Activated CD4-positive, alpha-beta T cell treated with anti-CD3 and anti-CD28 coated beads for 36 hours (primary cell): ENCODE data around the gene SCNN1B. TPM values are rescaled to one million over a fixed set of nuclear protein-coding genes. Genes with fewer than 3 reads are reported as not detected.

Source experiments
- ATAC-seq: fragments of 200-7000 bp; cut with Tn5 transposase; one replicate; pipeline ENCODE4 v1.10.0; 2021; ENCODE audit warnings: mild to moderate bottlenecking, moderate library complexity
- CTCF ChIA-PET: fragments of 350-600 bp; sonication (Branson Sonifier 250); formaldehyde crosslinking; loops from one replicate; lab custom pipeline; 2021; ENCODE audit warnings: antibody characterized with exemption; lab: Charles Lee
- POLR2A ChIA-PET: fragments of 350-600 bp; sonication (Branson Sonifier 250); formaldehyde crosslinking; loops from one replicate; lab custom pipeline; 2021; ENCODE audit warnings: antibody characterized with exemption, inconsistent platforms; lab: Charles Lee
- DNase-seq: peaks from one replicate; pipeline ENCODE4 v3.0.0-alpha.2; 2020
- H3K27ac Mint-ChIP-seq: one replicate; pipeline ENCODE4 v1.8.0; 2021; ENCODE audit warnings: mixed read lengths
- H3K27me3 Mint-ChIP-seq: one replicate; pipeline ENCODE4 v1.8.0; 2021; ENCODE audit warnings: mixed read lengths
- H3K36me3 Mint-ChIP-seq: one replicate; pipeline ENCODE4 v1.8.0; 2021; ENCODE audit warnings: low read depth, mixed read lengths
- H3K4me1 Mint-ChIP-seq: one replicate; pipeline ENCODE4 v1.8.0; 2021; ENCODE audit warnings: mixed read lengths
- H3K4me3 Mint-ChIP-seq: one replicate; pipeline ENCODE4 v1.8.0; 2021; ENCODE audit warnings: mild to moderate bottlenecking, moderate library complexity, mixed read lengths
- H3K9me3 Mint-ChIP-seq: one replicate; pipeline ENCODE4 v1.8.0; 2021; ENCODE audit warnings: low read depth, mixed read lengths
- intact Hi-C, 2 experiments: fragments of 100-400 bp; cut with DNase I in 1 of 2; cut with micrococcal nuclease in 1 of 2; formaldehyde crosslinking; loops; one replicate each; pipeline versions ENCODE4 v1.14.2 to v1.15.1; 2022 to 2024; cut with DNase I, micrococcal nuclease
- total RNA-seq, 2 experiments: library from RNA; stranded (reverse); gene quantifications; one replicate each; pipeline ENCODE4 v1.2.3, GENCODE V29; 2021

Gene SCNN1B
- total RNA-seq, 2 experiments from 2014 or later: not detected

DNA sequence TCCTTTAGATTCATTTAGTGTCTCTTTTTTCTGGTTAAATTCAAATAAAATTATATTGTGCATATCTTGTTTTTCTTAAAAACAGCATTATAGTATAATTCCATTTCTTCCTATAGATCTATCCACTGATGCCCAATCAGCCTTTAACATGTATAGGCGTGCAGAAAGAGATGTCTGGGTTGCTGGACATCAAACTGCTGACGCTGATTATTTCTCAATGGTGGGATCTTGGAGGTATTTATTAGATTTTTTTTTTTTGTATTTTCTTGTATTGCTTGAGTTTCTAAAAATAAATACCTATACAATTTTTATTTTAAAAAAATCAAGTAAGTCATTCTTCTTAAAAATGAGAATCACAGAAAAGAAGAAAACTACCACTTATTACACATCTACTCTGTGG, 100.0 kb downstream of the SCNN1B start:
- Mint-ChIP-seq H3K4me3 (no peak overlapping the region), H3K27ac (no peak overlapping the region), H3K9me3 (no peaks in the 10 kb centered on the region), H3K36me3 (peaks cover 31% of the 10 kb centered on the region), H3K4me1 (no peaks in the 10 kb centered on the region), H3K27me3 (no peaks in the 10 kb centered on the region)
- ATAC-seq (no peak), DNase-seq (no peak)
- ChIA-PET CTCF (no interaction called here), POLR2A (no interaction called here)
- intact Hi-C loops: no loop called here

DNA sequence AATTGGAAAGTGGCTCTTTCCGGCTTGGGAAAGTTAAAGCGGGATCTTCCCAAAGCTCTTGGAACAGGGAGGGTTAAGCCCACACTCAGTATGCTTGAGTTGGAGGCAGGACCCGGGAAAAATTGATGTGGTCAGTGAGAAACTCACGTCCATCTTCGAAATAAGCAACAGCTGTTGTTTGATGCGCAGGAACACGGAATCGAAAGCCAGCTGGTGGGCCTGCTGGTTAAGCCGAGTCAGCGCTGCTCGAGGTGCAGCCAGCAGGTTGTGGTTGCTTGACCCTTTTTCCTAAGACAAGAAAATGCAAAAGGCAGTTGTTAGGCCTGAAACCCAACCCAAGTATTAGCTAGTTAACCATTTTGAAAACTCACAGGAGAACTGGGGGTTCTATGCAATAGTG, 101.4 kb downstream of the SCNN1B start:
- intact Hi-C loops: no loop called here
- CTCF ChIA-PET: interaction anchor here (0.6 to 1.7 kb wide), 5 partner anchors 12 to 50 kb away, joined by 3 to 6 read pairs (median 3); no protein-coding TSS in a partner anchor
- Mint-ChIP-seq H3K27me3 (no peaks in the 10 kb centered on the region), H3K4me1 (no peaks in the 10 kb centered on the region), H3K4me3 (no peak overlapping the region), H3K27ac (no peak overlapping the region), H3K36me3 (peaks cover 31% of the 10 kb centered on the region), H3K9me3 (no peaks in the 10 kb centered on the region)
- no peak for DNase-seq
- ATAC-seq: no peak
- POLR2A ChIA-PET: no interaction called here

- peaks cover 28% of the 10 kb centered on the region for H3K36me3 Mint-ChIP-seq
- CTCF ChIA-PET: interaction anchor here (1.1 kb wide), 1 partner anchor 9 kb away, joined by 3 read pairs; no protein-coding TSS in a partner anchor
- intact Hi-C loops: no loop called here
These were observed 103.9 kb downstream of the SCNN1B start for GRCh38 chr16:23406024-23406423.

DNA sequence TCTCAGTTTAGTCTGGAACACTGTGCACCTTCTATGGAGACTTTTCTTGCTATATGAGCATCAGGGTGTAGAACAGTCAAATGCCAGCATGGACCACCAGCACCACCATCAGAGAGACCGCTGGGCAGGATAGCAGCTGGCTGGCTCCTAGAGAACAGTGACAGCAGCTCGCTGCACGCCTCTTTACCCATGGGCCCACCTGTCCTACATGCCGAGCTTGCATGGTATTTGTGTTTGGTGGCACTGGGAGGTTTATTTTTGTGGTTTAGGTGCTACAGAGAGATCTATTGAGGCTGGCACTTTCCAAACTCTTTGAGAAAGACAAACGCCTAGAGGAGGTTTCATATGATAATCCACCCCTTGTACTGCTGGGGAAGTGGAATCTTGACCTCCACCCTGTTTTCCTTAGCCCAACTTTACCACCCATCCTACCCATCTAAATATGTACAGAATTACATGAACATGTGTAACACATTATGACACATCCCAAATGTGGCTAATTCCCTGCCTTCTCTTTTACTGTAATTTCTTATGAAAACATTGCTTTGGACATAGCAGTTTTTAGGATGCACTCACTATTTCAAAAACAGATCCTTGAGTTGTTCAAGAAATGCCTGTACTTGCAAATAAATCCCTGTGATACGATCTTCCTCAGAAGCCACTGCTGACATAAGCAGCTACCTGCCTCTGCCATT, 104.6 kb downstream of the SCNN1B start:
- DNase-seq: no peak
- ATAC-seq: no peak
- Mint-ChIP-seq H3K4me3 (no peak overlapping the region), H3K27me3 (no peaks in the 10 kb centered on the region), H3K27ac (no peak overlapping the region), H3K4me1 (no peaks in the 10 kb centered on the region), H3K36me3 (peaks cover 26% of the 10 kb centered on the region), H3K9me3 (no peaks in the 10 kb centered on the region)
- ChIA-PET CTCF (interaction anchor here (1.1 kb wide), 1 partner anchor 8 kb away, joined by 3 read pairs; no protein-coding TSS in a partner anchor), POLR2A (no interaction called here)
- intact Hi-C loops: no loop called here

More at GRCh38 chr16:23406024-23406423, 103.9 kb downstream of the SCNN1B start:
- DNase-seq (no peak), ATAC-seq (no peak)
- no peak overlapping the region for H3K4me3 Mint-ChIP-seq
- no peak overlapping the region for H3K27ac Mint-ChIP-seq
- POLR2A ChIA-PET: no interaction called here
- H3K9me3 Mint-ChIP-seq: no peaks in the 10 kb centered on the region
- no peaks in the 10 kb centered on the region for H3K27me3 Mint-ChIP-seq
- no peaks in the 10 kb centered on the region for H3K4me1 Mint-ChIP-seq

GRCh38 chr16:23407436-23408127, 105.5 kb downstream of the SCNN1B start:
- H3K4me3 Mint-ChIP-seq: no peak overlapping the region
- peak overlapping the region; percentile 42 for H3K27ac Mint-ChIP-seq
- ATAC-seq (no peak), DNase-seq (no peak)
- H3K4me1 Mint-ChIP-seq: no peaks in the 10 kb centered on the region
- H3K36me3 Mint-ChIP-seq: peaks cover 23% of the 10 kb centered on the region
- intact Hi-C loops: no loop called here
- H3K27me3 Mint-ChIP-seq: no peaks in the 10 kb centered on the region
- CTCF ChIA-PET: no interaction called here
- H3K9me3 Mint-ChIP-seq: no peaks in the 10 kb centered on the region
- POLR2A ChIA-PET: no interaction called here

GRCh38 chr16:23408242-23408822, 106.2 kb downstream of the SCNN1B start:
- Mint-ChIP-seq H3K36me3 (peaks cover 16% of the 10 kb centered on the region), H3K27ac (no peak overlapping the region), H3K4me3 (no peak overlapping the region), H3K9me3 (no peaks in the 10 kb centered on the region), H3K27me3 (no peaks in the 10 kb centered on the region), H3K4me1 (no peaks in the 10 kb centered on the region)
- CTCF ChIA-PET: no interaction called here
- intact Hi-C loops: no loop called here
- POLR2A ChIA-PET: no interaction called here
- ATAC-seq: no peak
- DNase-seq: no peak

- Mint-ChIP-seq H3K27ac (no peak overlapping the region), H3K36me3 (peaks cover 14% of the 10 kb centered on the region), H3K9me3 (no peaks in the 10 kb centered on the region), H3K4me1 (no peaks in the 10 kb centered on the region), H3K4me3 (no peak overlapping the region), H3K27me3 (no peaks in the 10 kb centered on the region)
- CTCF ChIA-PET: no interaction called here
- ATAC-seq: no peak
- POLR2A ChIA-PET: no interaction called here
- DNase-seq: no peak
- intact Hi-C loops: no loop called here
These were observed 106.8 kb downstream of the SCNN1B start for GRCh38 chr16:23408823-23409298.

DNA sequence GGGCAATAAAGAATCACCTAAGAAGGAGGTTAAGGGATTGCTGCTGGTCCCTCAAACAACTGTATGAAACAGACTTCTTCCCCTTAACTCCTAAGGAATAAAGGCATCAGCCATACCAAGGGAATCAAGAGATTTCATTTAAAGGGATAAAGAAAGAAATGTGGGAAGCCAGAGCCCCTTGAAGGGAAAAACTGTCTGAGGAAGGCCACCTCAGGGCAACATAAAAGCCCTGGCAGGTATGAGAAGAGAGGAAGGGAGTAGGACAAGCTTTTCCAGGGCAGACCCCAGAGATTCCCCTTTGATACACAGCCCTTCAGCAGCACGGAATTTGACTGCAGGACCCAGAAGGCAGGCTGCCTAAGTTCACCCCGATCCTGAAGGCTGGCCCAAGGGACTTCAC, 107.4 kb downstream of the SCNN1B start:
- DNase-seq (no peak), ATAC-seq (no peak)
- Mint-ChIP-seq H3K27me3 (no peaks in the 10 kb centered on the region), H3K27ac (no peak overlapping the region), H3K4me3 (no peak overlapping the region), H3K4me1 (no peaks in the 10 kb centered on the region), H3K36me3 (peaks cover 12% of the 10 kb centered on the region), H3K9me3 (no peaks in the 10 kb centered on the region)
- ChIA-PET POLR2A (no interaction called here), CTCF (no interaction called here)
- intact Hi-C loops: no loop called here

DNA sequence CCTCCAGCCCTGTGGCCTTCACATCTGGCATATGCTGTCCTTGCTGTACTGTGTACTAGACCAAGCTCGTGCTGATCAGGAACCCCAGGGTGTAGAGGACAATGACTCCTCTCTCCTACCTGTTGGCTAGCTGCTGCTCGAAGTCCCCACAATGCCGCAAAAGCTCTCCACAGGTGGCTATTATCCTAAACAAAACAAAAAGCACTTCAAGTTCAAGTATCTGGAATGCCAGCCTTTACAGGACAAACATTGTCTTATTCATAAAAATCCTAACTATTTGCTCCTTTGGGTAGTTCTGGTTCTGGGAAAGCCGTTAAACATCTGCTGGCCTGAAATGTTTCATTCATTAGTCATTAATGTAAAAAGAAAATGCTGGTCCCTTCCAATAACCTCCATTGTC, 108.1 kb downstream of the SCNN1B start:
- no peak for DNase-seq
- no peaks in the 10 kb centered on the region for H3K4me1 Mint-ChIP-seq
- CTCF ChIA-PET: no interaction called here

DNA sequence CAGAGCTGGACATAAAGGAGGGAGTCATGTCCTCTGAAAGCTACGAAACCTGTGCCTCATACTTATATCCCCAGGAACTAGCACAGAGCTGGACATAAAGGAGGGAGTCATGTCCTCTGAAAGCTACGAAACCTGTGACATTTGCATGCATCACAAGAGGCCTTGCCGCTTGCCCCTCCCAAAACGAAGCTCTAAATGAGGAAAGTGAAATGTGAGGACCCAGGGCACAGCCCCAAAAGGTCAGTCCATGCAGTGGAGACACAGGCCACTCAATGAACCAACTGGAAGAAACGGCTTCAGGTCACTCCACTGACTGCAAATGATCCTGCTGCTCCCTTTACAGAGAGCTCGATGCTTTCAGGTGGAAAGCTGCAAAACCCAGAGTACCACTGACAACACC, 112.6 kb downstream of the SCNN1B start:
- no peak overlapping the region for H3K27ac Mint-ChIP-seq
- POLR2A ChIA-PET: no interaction called here
- H3K27me3 Mint-ChIP-seq: no peaks in the 10 kb centered on the region
- peaks cover 14% of the 10 kb centered on the region for H3K36me3 Mint-ChIP-seq
- ATAC-seq (no peak), DNase-seq (no peak)
- no peaks in the 10 kb centered on the region for H3K9me3 Mint-ChIP-seq
- no peak overlapping the region for H3K4me3 Mint-ChIP-seq
- H3K4me1 Mint-ChIP-seq: no peaks in the 10 kb centered on the region
- intact Hi-C loops: no loop called here
- CTCF ChIA-PET: interaction anchor here (0.7 to 1.8 kb wide), 6 partner anchors 9 to 1034 kb away, joined by 3 to 6 read pairs (median 4); no protein-coding TSS in a partner anchor

More for the DNA sequence above, 108.1 kb downstream of the SCNN1B start:
- no peak for ATAC-seq
- intact Hi-C loops: no loop called here
- Mint-ChIP-seq H3K4me3 (no peak overlapping the region), H3K36me3 (peaks cover 12% of the 10 kb centered on the region), H3K27me3 (no peaks in the 10 kb centered on the region), H3K9me3 (no peaks in the 10 kb centered on the region), H3K27ac (no peak overlapping the region)
- POLR2A ChIA-PET: no interaction called here

DNA sequence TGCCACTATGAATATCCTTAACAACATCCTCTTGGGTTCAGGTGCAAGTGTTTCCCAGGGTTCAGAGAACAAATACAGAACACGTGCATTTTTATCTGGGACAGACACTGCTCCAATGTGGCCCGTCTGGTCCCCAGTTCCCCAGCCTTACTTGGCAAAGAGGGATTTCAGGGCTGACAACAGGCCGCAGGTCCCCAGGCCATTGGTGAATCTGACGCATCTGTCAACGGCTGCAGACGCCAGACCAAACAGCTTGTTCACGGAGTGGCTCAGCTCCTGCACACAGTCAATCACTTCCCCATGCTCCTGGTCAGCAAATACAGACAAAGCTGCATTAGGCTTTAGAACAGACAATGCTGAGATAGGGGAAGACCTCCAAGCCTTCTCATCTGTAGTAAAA, 114.7 kb downstream of the SCNN1B start:
- Mint-ChIP-seq H3K9me3 (no peaks in the 10 kb centered on the region), H3K36me3 (peaks cover 6% of the 10 kb centered on the region), H3K27ac (no peak overlapping the region), H3K4me1 (no peaks in the 10 kb centered on the region), H3K4me3 (no peak overlapping the region), H3K27me3 (no peaks in the 10 kb centered on the region)
- intact Hi-C loops: no loop called here
- ChIA-PET POLR2A (no interaction called here), CTCF (no interaction called here)
- DNase-seq (no peak), ATAC-seq (no peak)
